ENCODE measurements around the gene CNPY1. TPM values are rescaled to one million over a fixed set of nuclear protein-coding genes. Genes with fewer than 3 reads are reported as not detected.

CNPY1 gene
- total RNA-seq, 1 donor = not detected

DNA sequence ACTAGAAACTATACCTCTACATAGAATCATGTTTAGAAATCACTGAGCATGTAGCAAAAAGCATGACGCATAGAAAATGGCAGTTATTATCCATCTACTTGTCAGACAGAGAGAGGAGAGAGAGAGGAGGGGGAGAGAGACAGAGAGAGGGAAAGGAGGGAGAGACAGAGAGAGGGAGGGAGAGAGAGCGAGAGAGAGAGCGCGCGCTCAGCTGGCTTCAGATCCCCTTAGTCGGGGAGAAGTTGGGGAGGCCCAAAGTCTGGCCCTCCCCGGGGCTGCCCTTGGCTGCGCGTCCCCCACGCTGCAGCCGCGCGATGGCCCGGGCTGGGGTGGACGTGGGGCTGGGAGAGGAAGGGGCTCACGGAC is 37.0 kb downstream of the CNPY1 start:
- no peaks in the 10 kb centered on the region for H3K9me3 ChIP-seq (ENCODE audit: low read depth, low read length)
- peaks cover 12% of the 10 kb centered on the region for H3K4me1 ChIP-seq (ENCODE audit: insufficient read depth, low read length)
- peaks cover 100% of the 10 kb centered on the region for H3K27me3 ChIP-seq (ENCODE audit: insufficient read depth, low read length)
- no peak overlapping the region for H3K4me3 ChIP-seq (ENCODE audit: low read length)

- H3K4me3 ChIP-seq (ENCODE audit: low read length) = no peak overlapping the region
- peaks cover 100% of the 10 kb centered on the region for H3K27me3 ChIP-seq (ENCODE audit: insufficient read depth, low read length)
- peaks cover 12% of the 10 kb centered on the region for H3K4me1 ChIP-seq (ENCODE audit: insufficient read depth, low read length)
- no peaks in the 10 kb centered on the region for H3K9me3 ChIP-seq (ENCODE audit: low read depth, low read length)
Measured at GRCh38 chr7:155508376-155509358, 37.7 kb downstream of the CNPY1 start.

GRCh38 chr7:155507576-155507975 is 38.8 kb downstream of the CNPY1 start:
- Histone ChIP-seq H3K9me3 (ENCODE audit: low read depth, low read length) (no peaks in the 10 kb centered on the region), H3K4me1 (ENCODE audit: insufficient read depth, low read length) (peaks cover 12% of the 10 kb centered on the region), H3K27me3 (ENCODE audit: insufficient read depth, low read length) (peaks cover 100% of the 10 kb centered on the region), H3K4me3 (ENCODE audit: low read length) (no peak overlapping the region)

DNA sequence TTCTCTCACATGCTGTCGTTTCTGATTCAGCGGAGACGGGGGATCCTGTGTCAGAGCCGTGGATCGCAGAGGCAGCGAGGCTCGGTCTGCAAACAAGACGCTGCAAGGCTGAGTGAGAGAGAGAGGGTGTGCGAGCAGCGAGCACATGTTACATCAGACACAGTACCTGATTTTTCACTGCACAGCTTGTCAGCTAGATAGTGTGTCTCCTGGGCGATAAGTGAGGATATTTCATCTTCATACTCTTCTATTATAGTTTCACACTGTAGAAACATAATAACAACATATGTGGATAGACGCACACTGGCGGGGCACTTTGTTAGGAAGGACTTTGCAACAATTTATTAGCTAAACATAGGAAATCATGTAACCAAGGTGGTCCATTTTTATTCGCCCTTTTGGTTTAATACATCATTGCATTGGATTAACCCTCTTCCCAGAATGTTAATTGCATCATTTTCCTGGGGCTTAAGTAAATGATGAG is 39.5 kb downstream of the CNPY1 start:
- Histone ChIP-seq H3K4me1 (ENCODE audit: insufficient read depth, low read length) (peaks cover 12% of the 10 kb centered on the region), H3K9me3 (ENCODE audit: low read depth, low read length) (no peaks in the 10 kb centered on the region), H3K27me3 (ENCODE audit: insufficient read depth, low read length) (peaks cover 100% of the 10 kb centered on the region), H3K4me3 (ENCODE audit: low read length) (no peak overlapping the region)

DNA sequence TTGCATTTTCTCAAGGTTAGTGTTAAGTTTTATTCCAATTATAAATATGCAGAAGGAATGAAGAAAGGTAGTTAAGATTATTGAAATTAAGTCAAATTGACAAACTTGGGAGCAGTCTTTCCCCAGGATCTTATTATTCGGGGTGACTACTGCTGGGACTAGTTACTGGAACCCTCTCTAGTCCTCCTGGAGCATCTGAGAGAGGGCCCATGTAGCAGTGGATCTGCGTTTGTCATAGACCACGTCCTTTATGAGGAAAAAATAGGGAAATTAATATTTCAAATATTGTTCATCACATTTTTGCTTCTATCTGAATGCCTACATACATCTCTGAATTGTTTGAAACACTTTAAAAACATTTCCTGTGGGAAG is 41.0 kb downstream of the CNPY1 start:
- no peak overlapping the region for H3K4me3 ChIP-seq (ENCODE audit: low read length)
- peaks cover 100% of the 10 kb centered on the region for H3K27me3 ChIP-seq (ENCODE audit: insufficient read depth, low read length)

GRCh38 chr7:155497149-155497901 is 49.0 kb downstream of the CNPY1 start:
- H3K4me1 ChIP-seq (ENCODE audit: insufficient read depth, low read length) = no peaks in the 10 kb centered on the region
- H3K4me3 ChIP-seq (ENCODE audit: low read length) = no peak overlapping the region
- no peaks in the 10 kb centered on the region for H3K9me3 ChIP-seq (ENCODE audit: low read depth, low read length)
- H3K27me3 ChIP-seq (ENCODE audit: insufficient read depth, low read length) = peaks cover 54% of the 10 kb centered on the region

More for the DNA sequence above, 41.0 kb downstream of the CNPY1 start:
- Histone ChIP-seq H3K4me1 (ENCODE audit: insufficient read depth, low read length) (peaks cover 12% of the 10 kb centered on the region), H3K9me3 (ENCODE audit: low read depth, low read length) (no peaks in the 10 kb centered on the region)

DNA sequence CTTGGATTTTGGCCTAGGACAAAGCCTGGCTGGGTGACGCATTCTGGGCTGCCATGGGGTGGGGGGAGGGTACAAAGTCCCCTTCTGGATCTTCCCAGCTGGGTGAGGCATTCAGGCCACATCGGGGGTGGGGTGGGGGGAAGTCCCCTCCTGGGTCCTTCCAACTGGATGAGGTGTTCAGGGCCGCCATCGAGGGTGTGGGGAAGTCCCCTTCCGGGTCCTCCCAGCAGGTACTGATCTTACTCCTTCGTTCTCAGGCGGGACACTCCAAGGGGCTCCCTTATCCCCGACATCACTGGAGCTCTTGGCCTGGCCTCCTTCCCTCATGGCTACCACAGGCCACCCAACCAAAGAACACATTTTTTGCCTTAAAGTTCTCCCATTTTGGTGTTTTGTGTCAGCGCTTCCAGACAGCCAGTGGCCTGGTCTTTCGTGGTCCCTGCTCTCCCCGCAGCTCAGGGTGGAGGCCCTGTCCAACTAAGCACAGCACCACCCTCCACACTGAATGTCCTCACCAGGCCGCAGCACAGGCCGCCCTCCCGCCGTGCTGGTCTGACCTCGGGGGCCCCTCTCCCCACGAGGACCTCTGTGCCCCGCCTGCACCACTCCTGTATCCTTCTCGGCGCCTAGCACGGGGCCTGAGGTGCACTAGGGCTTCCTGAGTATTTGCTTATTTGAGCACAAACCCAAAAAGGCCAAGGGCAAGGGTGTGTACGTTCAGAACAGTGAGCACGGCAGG is 49.9 kb downstream of the CNPY1 start:
- H3K4me1 ChIP-seq (ENCODE audit: insufficient read depth, low read length) = peaks cover 5% of the 10 kb centered on the region
- no peaks in the 10 kb centered on the region for H3K9me3 ChIP-seq (ENCODE audit: low read depth, low read length)
- peaks cover 49% of the 10 kb centered on the region for H3K27me3 ChIP-seq (ENCODE audit: insufficient read depth, low read length)
- H3K4me3 ChIP-seq (ENCODE audit: low read length) = no peak overlapping the region

- Histone ChIP-seq H3K9me3 (ENCODE audit: low read depth, low read length) (no peaks in the 10 kb centered on the region), H3K27me3 (ENCODE audit: insufficient read depth, low read length) (peaks cover 41% of the 10 kb centered on the region), H3K4me3 (ENCODE audit: low read length) (no peak overlapping the region), H3K4me1 (ENCODE audit: insufficient read depth, low read length) (peaks cover 13% of the 10 kb centered on the region)
Measured at GRCh38 chr7:155495440-155496248, 50.7 kb downstream of the CNPY1 start.

- Histone ChIP-seq H3K9me3 (ENCODE audit: low read depth, low read length) (no peaks in the 10 kb centered on the region), H3K4me3 (ENCODE audit: low read length) (no peak overlapping the region), H3K4me1 (ENCODE audit: insufficient read depth, low read length) (peaks cover 20% of the 10 kb centered on the region), H3K27me3 (ENCODE audit: insufficient read depth, low read length) (peaks cover 31% of the 10 kb centered on the region)
Measured at GRCh38 chr7:155494551-155494950, 51.8 kb downstream of the CNPY1 start.

DNA sequence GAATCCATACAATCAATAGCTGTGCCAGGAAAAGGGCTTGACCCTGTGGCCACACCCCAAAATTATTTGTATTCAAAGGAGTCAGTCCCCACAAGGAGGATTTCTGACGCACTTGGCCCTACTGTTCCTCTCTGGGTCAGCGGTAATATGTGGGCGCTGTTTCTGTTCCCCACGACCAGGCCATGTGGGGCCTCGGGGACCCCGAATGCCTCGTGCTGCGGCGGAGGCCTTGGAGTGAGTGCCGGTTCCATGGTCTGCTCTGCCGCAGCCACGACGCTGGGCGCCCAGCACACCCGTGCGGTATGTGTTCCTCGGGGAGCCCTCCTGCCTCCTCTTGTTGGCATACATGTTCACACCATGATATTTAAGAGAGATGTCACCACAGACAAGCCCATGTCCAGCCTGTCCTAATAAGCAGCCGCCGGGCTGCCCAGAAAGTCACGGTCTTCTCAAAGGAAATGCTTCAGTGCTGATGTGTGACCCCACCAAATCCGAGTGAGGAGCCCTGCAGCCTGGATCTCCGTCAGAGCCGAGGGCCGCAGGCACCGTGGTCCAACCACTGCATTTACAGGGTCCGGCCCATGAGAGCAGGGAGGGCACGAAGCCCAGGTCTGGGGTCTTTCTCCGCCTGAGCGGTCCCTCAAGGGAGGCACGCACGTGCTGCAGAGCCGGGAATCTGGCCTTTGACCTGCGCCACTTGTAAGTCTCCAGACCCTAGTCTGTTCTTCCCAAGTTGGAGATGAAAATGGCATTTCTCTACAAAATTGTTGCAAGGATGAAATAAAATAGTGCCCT is 52.4 kb downstream of the CNPY1 start:
- Histone ChIP-seq H3K4me3 (ENCODE audit: low read length) (no peak overlapping the region), H3K27me3 (ENCODE audit: insufficient read depth, low read length) (peaks cover 25% of the 10 kb centered on the region), H3K4me1 (ENCODE audit: insufficient read depth, low read length) (peaks cover 20% of the 10 kb centered on the region), H3K9me3 (ENCODE audit: low read depth, low read length) (no peaks in the 10 kb centered on the region)

- peaks cover 15% of the 10 kb centered on the region for H3K27me3 ChIP-seq (ENCODE audit: insufficient read depth, low read length)
Measured at GRCh38 chr7:155491812-155492211, 54.5 kb downstream of the CNPY1 start.

GRCh38 chr7:155490697-155491628 is 55.4 kb downstream of the CNPY1 start:
- Histone ChIP-seq H3K27me3 (ENCODE audit: insufficient read depth, low read length) (peaks cover 15% of the 10 kb centered on the region), H3K4me1 (ENCODE audit: insufficient read depth, low read length) (peaks cover 20% of the 10 kb centered on the region), H3K9me3 (ENCODE audit: low read depth, low read length) (no peaks in the 10 kb centered on the region), H3K4me3 (ENCODE audit: low read length) (peak overlapping the region; percentile 41)

More at GRCh38 chr7:155491812-155492211, 54.5 kb downstream of the CNPY1 start:
- Histone ChIP-seq H3K9me3 (ENCODE audit: low read depth, low read length) (no peaks in the 10 kb centered on the region), H3K4me1 (ENCODE audit: insufficient read depth, low read length) (peaks cover 20% of the 10 kb centered on the region), H3K4me3 (ENCODE audit: low read length) (peak overlapping the region; percentile 41)

Data from mononuclear cell (primary cell).